H54 (cell line): Measurements from ENCODE around the gene CEMP1.

Experiments
- DNase-seq: peaks from one replicate; pipeline ENCODE4 v3.0.0; 2011; ENCODE audit warnings: low spot score, mixed read lengths; ENCODE audit not compliant: insufficient read length
- FAIRE-seq: peaks from 3 replicates; lab custom pipeline; 2011; peaks lifted over from hg19 to GRCh38; lab: Jason Lieb, UNC
- POLR2A ChIP-seq: IDR thresholded peaks from 2 replicates; pipeline ENCODE4 v1.6.1; 2011; ENCODE audit warnings: low read depth, mild to moderate bottlenecking, low read length

The CEMP1 gene

DNA sequence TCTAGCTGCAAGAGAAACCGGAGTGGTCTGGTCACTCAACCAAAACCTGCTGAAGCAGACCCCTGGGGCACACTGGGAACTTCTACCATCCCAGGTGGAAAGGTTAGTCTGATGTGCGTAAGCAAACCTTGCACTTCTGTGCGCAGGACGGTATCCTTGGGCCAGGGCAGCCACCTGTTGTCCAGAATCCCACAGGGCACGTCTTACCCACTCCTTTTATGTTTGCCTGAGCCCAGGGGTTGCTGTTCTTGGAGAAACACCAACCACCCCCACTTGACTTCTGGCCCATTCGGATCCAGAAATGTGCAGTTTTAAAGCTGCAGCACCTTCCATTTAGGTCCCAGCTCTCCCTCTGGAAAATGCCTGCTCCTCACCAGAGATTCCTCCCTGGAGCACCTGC lies 37.6 kb downstream of the CEMP1 start:
- no peak for TF ChIP-seq POLR2A
- FAIRE-seq: no peak
- no peak for DNase-seq

- DNase-seq (no peak), FAIRE-seq (no peak)
- TF ChIP-seq POLR2A: no peak
Measured at GRCh38 chr16:2492292-2492691, 38.9 kb downstream of the CEMP1 start.

DNA sequence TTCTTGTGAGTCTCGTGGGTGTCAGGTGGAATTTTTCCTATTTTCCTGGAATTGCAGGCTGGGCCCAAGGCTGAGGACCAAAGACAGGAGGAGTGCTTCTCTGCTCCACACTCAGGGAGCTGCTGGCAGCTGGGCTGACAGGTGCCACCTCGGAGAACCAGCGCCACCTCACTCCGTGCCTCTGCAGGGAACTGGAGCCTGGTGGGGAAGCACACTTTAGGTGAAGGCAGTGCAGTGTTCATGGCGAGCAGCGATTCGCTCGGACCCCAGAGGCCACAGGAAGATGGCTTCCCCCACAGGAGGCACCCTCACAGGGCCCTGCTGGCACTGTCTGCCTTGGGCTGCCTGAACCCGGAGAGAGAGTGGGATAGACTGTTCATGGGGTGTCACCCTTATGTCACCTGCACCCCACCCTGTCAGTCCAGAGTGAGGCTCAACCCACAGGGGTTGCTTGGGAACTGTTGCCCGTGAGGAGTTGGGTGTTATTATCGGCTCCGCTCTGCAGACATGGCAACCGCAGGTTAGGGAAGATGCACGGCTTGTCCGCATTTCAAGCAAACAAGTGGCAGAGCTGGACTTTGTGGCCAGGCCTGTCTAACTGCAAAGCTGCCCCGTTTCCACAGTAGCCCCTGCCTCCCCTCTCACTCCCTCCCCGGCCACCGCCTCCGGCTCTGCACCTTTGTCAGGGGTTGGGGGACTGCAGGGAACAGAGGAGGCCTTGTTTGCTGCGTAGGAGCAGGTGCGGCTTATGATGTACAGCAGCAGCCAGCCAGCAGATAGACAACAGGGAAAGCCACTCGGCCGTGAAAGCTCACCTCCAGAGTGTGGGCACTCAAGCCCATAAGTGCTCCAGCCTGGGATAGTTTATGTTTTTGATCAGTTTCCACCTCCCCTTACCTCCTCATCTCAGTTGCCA lies 40.8 kb downstream of the CEMP1 start:
- no peak for DNase-seq
- FAIRE-seq: no peak
- TF ChIP-seq POLR2A: no peak

- FAIRE-seq (no peak), DNase-seq (no peak)
- no peak for TF ChIP-seq POLR2A
Measured at GRCh38 chr16:2489581-2489980, 41.6 kb downstream of the CEMP1 start.

- DNase-seq (no peak), FAIRE-seq (no peak)
- TF ChIP-seq POLR2A: no peak
Measured at GRCh38 chr16:2487903-2488531, 43.2 kb downstream of the CEMP1 start.

GRCh38 chr16:2487517-2487842 lies 43.7 kb downstream of the CEMP1 start:
- TF ChIP-seq POLR2A: no peak
- no peak for FAIRE-seq
- DNase-seq: no peak

DNA sequence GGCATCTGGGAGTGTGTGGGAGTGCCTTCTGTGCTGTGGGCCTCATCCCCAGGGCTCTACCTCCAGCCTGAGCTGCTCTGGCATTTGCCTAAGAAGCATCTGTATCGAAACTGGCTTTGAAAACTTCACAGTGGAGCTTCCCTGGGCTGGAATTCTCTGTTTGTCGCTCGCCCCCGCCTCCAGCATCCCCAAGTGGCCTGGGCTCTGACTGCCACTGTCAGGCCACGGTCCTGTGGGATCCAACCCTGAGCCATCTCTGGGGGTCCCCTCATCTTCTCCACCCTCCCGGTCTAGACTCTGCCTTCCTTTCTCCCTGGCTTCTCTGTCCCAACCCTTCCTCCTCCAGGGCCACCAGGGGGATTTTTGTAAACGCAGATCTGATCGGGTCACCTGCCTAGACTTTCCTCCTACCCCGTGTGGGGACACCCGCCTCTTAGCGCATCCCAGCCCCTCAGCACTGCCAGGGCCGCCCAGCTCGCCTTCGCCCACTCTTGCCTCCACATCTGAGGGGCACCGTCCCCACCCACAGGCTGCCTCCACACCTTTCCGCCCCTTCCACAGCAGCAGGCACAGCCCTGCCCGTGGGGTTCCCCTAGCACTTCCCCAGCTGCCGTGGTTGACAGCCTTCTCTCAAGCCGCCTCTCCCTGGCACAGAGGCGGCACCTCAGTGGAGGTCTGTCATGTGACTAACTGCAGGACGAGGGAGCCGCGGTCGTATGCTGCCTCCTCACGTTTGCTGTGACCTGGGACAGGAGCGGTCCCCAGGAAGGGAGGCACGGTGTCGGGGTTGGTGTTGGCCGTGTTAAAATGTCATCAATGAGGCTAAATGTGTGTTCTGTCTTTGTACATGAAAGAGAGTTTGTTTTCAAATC lies 44.3 kb downstream of the CEMP1 start:
- no peak for FAIRE-seq

GRCh38 chr16:2485811-2486507 lies 45.2 kb downstream of the CEMP1 start:
- DNase-seq (no peak), FAIRE-seq (no peak)
- TF ChIP-seq POLR2A: no peak

More for the DNA sequence above, 44.3 kb downstream of the CEMP1 start:
- no peak for TF ChIP-seq POLR2A
- DNase-seq: no peak

DNA sequence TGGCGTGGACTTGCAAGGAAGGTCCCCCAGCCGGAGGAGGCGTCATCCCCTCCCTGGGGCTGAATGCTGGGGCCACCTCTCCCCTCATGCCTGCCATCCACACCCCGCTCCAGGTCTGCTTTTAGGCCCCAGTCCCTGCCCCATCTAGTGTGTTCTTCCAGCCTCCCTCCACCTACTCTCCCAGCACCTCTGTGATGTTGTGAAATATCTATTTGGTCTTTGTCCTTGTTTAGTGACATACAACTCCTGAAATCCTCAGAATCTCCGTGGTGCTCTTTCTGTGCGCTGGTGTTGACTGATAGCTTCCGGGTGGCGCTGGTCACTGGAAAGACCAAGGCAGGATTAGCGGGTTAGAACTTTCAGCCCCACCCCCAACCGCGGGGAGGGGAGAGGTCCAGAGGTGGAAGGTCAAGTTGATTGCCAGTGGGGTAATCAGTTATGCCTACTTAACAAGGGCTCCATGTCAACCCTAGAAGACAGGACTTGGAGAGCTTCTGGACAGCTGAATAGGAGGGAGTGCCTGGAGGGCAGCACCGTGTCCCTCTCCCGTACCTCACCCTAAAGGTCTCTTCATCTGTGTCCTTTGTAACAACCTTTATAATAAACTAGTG lies 46.2 kb downstream of the CEMP1 start:
- TF ChIP-seq POLR2A: no peak
- no peak for FAIRE-seq
- no peak for DNase-seq

- no peak for TF ChIP-seq POLR2A
- DNase-seq: no peak
- FAIRE-seq: no peak
Measured at GRCh38 chr16:2483939-2484897, 47.0 kb downstream of the CEMP1 start.

GRCh38 chr16:2482708-2483534 lies 48.3 kb downstream of the CEMP1 start:
- no peak for FAIRE-seq
- no peak for TF ChIP-seq POLR2A
- DNase-seq: no peak
